GM21717 (cell line): ENCODE measurements around the gene DDAH2.
A peak's percentile ranks its signal among the peaks of the same experiment; 100 is the strongest.
"Not testable (repeated sequence)": the region's sequence is repeated elsewhere in the genome, so short reads cannot be mapped to it uniquely, and the experiment has no call there.

Experiments used
- ATAC-seq: cut with Tn5 transposase; IDR thresholded peaks from one replicate; pipeline ENCODE4 v1.9.1; 2021; ENCODE audit warnings: mild to moderate bottlenecking, moderate library complexity; ENCODE audit not compliant: unreplicated experiment

Gene DDAH2

DNA sequence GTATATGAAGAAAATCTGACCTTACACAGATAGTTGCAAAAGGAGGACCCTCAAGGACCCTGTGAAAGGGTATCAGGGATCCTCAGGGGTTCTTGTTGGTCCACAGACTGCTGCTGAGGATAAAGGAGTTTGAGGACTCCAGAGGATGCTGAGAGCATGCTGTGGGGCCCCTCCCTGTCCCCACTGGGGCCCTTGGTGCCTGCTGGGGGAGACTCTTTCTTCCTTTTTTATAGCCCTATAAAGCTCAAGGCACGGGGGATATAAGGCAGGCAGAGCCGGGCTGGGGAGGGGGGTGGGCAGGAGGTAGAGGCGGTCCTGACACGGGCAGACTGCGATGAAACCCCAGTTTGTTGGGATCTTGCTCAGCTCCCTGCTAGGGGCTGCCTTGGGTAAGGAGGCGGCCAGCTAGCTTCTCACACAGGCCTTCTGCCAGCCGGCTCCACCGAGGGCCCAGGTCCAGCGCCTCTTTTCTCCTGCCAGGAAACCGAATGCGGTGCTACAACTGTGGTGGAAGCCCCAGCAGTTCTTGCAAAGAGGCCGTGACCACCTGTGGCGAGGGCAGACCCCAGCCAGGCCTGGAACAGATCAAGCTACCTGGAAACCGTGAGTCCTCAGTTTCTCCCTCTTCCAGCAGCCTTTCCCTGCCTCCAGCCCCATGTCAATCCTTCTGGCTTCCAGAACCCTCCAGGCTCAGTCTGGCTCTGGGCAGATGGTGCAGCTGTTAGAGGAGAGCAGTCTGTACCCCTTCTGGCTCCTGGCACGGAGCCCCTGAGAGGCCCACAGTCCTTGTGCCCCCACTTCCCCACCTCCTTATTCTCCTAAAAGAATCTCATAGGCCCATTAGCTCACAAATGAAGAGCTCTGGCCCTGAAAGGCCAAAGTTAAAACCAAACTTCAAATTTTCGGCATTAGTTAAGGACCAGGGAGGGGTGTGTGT is 13.8 kb downstream of the DDAH2 start, which contains the start of gene LY6G6D:
Gene LY6G6D, plus strand, starts transcription at position 327 of the 937 bp plus-strand sequence. Its CDS starts 8 bp downstream, at position 335.
- no peak for ATAC-seq

DNA sequence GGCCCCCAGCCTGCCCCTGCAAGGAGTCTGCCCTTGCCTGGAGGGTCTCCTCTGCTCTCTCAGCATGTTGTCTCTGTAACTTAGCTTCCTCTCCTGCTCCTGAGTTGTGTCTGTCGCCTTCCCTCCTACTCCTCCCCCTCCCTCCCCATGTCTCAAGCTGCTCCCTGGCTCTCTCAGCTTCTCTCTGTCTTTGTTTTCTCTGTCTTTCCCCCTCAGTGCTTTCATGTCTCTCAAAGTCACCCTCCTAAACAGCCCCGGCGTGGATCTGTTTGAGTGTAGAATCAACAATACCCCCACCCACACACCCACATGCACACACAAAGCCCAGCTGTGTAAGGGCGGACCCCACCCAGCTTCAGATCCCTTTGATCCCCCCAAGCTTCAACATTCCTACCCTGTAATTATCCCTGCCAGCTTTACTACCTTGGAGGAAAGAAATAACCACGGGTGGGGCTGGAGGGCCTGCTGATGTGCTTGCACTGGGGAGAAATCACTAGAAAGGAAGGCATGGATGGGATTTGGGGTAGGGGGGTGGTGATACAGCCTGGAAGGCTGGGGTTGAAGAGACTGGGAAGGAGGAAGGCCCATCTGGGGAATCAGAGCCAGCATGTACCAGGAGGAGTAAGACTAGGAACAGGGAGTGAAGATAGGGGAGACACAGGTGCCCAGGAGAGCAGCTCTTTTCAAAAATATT is 15.0 kb downstream of the DDAH2 start:
- ATAC-seq = no peak

DNA sequence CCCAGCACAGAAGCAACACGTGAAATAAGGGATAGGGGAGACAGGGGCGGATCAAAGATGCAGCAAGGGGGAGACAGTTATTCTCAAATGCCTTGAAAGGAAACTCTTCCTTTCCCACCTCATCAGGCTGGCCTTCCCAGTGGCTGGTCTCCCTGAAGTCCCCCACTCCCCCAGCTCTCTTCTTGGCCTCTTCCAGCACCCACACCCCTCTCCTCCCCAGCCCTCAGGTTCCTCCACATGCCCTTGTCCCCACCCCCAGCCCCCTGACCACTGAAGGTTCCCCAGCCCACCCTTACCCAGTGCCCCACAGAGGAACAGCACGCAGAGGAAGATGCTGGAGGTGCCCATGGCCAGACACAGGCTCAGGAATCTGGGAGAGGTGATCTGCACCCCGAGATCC is 15.6 kb downstream of the DDAH2 start:
- no peak for ATAC-seq

DNA sequence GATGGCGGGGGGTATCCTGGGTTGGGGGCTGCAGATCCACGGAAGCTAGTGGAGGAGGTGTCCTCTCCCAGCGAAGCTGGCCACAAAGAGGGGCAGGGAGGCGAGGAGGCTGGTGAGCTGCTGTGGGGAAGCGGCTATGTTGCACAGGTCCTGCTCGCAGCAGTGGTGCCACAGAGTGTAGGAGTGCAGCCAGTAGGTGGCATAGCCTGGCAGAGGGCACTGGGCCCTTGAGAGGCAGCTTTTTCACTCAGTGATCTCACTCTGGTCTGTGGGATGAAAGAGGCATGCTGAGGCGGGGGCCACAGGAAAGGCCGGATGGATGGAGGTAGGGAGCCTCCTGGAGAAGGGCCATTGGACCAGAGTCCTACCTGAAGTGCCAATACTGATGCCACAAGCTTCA is 16.8 kb downstream of the DDAH2 start:
- no peak for ATAC-seq

DNA sequence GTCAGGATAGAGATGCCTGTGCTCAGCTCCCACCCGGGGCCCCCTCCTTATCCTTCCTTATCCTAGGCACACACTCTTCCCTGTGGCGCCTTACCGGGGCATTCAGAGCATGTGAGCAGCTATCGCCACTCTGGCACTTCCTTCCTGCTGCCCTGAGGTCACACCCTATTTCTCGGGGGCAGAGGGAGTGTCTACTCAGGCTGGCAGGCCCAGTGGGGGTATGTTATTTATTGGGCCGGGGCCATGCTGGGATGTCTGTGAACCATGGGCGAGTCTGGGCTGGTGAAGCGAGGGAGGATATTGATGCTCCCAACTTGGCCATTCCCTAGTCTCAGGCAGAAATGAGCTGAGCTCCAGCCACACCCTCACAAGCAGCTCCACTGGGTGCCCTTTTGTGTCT is 17.9 kb downstream of the DDAH2 start:
- ATAC-seq = no peak

DNA sequence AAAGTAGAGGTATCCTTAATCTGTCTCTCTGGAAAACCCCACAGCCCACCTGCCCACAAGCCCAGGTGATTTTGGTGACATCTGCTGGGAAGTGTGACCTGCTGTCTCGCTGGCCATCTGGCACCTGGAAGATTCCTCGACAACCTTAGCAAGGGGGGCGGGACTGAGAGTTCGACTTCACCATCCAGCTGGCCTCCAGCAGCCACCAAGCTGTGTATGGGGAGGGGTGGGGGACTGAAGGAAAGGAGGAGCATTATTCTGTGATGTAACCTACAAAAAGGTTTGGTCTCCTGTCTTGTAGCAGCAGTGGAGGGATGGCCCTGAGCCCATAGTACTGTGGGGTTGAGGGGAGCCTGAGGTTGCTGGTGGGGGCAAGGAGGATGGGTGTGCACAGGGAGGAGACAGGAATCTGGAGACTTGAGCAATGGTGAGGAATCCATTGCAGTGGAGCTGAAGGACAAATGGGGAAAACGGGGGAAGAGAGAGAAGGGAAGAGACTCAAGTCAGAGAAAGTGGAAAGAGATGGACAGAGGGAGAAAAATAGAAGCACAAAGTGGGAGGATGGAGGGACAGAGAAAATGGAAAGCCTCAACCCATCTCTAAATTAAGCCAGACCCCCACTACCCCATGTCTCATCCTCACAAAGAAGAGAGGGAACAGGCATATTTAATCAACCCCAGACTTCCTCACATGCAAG is 18.4 kb downstream of the DDAH2 start:
- ATAC-seq = no peak

DNA sequence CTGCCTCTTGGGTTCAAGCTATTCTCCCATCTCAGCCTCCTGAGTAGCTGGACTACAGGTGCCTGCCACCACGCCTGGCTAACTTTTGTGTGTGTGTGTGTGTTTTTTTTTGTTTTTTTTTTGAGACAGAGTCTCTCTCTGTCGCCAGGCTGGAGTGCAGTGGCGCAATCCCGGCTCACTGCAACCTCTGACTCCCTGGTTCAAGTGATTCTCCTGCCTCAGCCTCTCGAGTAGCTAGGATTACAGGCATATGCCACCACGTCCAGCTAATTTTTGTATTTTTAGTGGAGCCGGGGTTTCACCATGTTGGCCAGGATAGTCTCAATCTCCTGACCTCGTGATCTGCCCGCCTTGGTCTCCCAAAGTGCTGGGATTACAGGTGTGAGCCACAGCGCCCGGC is 19.9 kb downstream of the DDAH2 start:
- not testable (repeated sequence) for ATAC-seq

DNA sequence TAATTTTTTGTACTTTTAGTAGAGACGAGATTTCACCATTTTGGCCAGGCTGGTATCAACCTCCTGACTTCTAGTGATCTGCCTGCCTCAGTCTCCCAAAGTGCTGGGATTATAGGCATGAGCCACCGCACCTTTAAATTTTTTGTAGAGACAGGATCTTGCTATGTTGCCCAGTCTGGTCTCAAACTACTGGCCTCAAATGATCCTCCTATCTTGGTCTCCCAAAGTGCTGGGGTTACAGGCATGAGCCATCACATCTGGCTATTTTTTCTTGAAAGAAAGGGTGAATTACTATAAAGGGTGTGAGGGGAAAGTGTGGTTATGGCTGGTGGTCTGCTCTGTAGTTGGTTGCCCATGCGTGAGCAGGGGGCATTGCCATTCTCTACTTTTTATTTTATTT is 20.9 kb downstream of the DDAH2 start:
- ATAC-seq = no peak

DNA sequence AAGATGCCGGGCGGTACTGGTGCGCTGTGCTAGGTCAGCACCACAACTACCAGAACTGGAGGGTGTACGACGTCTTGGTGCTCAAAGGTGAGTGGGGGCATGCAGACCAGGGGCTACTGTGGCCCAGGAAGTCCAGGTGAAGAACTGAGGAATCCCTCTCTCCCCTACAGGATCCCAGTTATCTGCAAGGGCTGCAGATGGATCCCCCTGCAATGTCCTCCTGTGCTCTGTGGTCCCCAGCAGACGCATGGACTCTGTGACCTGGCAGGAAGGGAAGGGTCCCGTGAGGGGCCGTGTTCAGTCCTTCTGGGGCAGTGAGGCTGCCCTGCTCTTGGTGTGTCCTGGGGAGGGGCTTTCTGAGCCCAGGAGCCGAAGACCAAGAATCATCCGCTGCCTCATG is 21.4 kb downstream of the DDAH2 start:
- ATAC-seq = no peak

DNA sequence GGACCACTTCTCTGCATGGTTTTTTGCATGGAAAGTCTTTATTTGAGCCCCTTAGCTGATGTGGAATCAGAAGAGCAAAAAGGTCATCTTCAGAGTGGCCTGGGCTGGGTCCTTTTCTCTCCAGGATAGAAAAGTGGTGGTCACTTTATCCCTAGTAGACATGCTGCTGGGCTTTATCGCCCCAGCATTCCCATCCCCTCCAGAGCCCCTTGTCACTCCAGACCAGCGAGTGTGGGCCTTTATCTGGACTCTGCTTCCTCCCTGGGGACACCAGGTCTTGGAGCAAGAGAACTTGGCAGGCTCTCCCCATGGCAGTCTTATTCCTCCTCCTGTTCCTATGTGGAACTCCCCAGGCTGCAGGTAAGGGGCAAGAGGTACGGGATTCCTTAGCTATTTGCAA is 22.5 kb downstream of the DDAH2 start, which contains the start of gene LY6G6F:
Gene LY6G6F, plus strand, starts transcription at position 268 of the 400 bp plus-strand sequence. Its CDS starts 41 bp downstream, at position 309.
- ATAC-seq = no peak

DNA sequence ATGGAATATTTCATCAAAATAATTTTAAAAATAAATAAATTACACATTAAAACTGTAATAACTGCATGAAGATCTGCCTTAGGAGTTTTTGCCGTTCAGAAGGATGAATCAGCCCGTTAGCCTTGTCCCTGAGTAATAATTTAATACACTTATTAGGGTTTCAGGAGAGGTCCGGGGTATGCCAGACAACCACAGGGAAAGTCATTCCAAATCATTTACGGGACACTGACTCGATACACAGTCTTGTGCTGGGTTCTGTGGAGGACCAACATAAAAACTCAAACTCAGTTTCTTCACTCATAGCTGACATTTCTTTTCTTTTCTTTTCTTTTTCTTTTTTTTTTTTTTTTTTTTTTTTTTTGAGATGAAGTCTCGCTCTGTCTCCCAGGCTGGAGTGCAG is 23.2 kb downstream of the DDAH2 start:
- ATAC-seq = no peak

DNA sequence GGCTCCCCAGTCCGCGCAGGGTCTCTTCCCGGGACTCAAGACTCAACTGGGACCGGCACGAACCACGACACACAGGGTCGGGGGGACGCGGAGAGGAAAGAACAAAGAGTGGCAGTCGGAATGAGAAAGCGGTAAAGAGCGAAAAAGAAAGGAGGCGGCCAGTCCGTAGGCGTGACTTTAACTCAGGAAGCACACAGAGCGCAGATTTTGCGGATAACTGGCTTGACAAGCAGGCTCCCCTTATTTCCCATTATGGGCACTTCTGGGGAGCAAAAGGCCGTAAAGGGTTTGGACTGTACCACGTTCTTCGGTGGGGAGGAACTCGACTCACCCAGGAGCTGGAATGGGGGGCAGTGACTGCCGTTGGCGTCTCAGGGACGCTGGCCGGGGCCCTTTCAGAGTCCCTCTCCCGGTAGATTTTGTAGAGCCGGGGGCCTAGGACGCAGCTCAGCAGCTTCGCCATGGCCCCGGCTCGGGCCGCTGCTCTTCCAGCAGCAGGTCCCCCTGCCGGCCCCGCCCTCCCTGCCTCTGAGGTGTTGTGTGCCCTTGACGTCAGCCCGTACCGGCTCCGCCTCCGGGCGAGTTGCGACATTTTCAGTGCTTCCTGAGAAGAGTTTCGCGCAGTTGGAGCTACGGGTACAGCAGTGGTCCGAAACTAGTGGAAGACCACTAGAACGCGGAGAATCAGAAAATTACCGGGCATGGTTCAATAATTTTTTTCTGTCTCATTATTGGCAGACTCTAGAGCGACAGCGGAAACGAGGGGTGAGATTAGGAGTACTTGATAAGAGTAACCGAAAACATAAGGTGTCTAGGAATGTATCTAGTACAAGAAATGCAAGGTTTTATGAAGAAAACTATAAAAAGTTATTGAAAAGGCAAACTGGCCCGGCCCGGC is 26.0 kb downstream of the DDAH2 start, which contains the start of gene ABHD16A:
Gene ABHD16A, minus strand, starts transcription at position 506 of the 898 bp plus-strand sequence. Its CDS starts 43 bp downstream, at position 463.
- peak; percentile 73 for ATAC-seq

DNA sequence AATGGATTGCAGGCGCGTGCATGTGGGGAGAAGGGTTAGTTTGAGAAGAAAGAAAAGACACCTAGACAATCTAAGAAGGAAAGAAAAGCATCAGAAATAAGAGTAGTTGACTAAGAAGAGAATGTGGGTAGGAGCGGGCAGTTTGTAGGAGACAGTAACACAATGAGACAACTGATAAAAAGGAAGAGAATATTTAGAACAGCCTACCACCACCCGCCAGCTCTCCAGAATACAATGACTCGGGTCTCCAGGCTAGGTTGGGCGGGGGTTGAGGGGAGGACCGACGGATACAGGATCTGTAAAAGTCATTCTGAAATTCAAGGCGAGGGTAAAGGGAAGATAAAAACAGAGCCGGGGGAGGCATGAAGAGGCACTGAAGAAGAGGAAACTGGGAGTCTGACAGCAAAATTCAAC is 26.7 kb downstream of the DDAH2 start:
- no peak for ATAC-seq

DNA sequence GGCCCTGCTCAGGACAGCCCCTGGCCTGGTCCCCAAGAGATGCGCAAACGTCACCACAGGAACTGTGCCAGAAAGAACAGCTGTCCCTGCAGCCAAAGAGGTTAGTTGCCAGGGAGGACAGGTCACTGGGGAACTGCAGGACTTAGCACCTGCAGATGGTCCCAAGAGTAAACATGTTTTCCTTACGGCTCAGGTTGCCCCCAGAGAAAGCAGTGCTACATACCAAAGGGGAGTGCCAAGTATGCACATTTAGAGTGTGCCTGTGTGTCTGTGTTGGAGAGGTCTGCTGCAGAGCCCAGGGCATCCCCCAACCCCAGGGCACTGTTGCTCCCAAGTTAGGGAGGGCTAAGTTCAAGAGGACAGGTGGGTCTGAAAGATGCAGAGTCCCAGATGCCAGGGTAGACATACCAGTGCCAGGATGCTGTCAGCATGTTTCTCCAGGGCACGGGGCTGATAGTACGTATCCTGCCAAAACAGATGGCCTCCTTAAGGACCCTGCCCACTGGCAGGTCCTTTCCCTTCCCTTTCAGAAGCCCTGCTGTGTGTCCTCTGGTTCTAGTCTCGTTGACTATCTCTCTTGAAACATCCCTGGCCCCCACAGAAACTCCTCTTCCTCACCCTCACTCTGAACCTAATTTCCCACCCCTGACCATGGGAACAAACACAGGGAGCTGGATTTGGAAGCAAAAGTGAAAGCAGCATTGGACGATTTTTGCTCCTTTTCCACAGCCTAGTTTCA is 27.3 kb downstream of the DDAH2 start:
- ATAC-seq = no peak

DNA sequence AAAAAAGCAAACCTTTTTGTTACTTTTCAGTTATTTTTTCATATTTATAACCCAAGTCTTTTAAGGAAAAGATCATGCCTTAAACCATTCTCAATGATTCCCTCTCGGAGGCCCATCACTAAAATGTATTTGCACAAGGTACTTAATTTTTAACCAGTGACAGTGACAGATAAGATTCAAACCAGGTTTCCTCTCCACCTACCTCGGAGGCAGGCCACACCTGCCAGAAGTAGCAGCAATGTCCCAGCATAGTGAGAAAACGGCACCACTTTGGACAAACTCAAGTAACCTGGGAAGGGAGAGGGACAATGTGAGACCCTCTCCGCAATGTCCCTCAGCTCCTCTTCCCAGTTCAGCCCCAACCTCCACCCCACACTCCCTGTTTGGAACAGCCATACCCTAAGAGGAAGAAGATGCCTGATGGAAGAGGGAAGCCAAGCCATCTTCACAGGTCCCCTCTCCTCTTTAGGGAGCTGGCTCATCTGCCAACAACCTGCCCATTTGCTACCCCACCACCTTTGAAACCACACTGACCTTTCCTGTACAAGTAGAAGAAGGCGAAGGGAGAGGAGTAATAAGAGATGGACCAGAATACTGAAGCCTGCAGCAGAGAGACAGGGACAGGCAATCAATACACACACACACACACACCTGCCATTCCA is 28.2 kb downstream of the DDAH2 start:
- ATAC-seq = no peak

DNA sequence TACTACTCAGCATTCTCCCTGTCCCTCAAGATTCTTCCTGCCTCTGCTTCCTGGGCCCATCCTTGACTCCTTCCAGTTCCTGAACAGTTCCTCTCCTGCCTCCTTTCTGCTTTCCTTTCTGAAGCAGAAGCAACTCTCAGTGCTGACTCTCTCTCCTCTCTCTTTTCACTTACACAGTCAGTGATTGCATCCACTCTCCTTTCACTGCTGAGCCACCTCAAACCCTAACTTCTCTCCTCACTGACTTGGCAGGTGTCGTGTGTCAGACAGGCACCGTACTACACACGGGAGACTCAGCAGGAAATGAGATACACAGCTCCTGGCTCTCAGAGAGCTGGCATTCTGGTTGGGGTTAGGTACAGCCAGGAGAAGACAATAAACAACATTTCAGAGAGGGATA is 31.5 kb downstream of the DDAH2 start:
- ATAC-seq = no peak

DNA sequence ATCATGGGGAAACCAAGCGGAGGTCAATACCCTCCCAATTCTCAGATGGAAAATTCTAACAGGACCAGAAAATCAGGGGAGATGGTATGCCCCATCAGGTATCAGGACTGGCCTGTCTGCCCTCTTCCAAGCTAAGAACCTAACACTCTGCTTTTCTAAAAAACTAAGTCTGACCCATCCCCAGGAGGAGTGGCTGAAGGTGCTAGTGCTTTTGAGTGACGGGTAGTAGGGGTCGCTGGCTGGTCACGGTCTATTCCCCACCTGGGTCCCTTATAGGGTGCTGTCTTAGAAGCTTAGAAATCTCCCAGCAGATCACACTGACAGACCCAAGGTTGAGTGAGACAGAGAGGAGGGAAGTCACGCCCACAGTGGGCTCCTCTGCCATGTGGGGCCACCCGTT is 35.6 kb downstream of the DDAH2 start:
- ATAC-seq = no peak

DNA sequence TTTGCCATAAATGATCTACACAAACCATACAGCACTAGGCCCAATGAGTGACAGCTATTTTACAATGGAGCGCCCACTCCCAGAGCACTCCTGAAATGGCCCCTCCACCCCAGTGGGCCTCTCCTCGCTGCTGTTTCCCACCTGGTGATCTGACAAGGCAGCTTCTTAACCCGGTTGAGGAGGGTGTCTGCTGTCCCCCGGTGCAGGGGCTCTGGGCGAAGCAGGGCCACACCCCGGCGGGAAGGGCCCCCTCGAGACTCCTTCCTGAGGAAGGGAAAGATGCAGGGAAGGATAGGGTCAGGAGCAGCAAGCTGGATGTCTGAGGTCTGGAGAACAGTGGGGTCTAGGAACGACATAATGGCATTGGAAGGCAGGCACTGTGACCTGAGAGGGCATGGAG is 36.2 kb downstream of the DDAH2 start:
- ATAC-seq = no peak

DNA sequence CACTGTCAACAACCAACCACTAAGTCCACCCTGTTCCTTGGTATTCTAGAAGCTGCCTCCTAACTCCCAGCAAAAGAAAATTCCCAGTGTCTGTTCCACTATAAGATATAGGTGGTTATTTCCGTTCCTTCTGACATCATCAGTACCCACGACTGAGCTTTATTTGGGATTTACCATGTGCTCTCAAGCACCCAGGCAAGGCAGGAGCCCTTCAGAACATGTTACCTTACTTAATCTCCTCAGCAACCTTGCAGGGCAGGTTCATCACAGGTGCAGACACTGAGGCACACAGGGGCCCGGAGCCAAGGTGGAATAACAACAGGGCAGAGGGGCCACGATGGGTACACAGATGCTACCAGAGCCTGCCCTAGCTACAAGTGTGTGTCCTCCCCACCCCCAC is 36.7 kb downstream of the DDAH2 start:
- no peak for ATAC-seq
